ENCODE results near the gene TSKU.

- TF ChIP-seq POLR2AphosphoS5 (IDR thresholded peaks at IDR 0.05; ENCODE audit: borderline replicate concordance, low read depth, low read length) (no peak), FOXP2 (optimal IDR thresholded peaks at IDR 0.05; ENCODE audit: control extremely low read depth, extremely low read length, insufficient read depth) (no peak)
These were observed 2.4 kb downstream of the TSKU start for GRCh38 chr11:76785513-76785912.

Data from SK-N-MC (cell line).